OCI-LY7 (cell line): ENCODE results near the gene PFKL. TPM values are rescaled to one million over a fixed set of nuclear protein-coding genes. Genes with fewer than 3 reads are reported as not detected.

Source experiments
- BruUV-seq: library from RNA; stranded (reverse); fragments of 400-500 nt; replicated peaks from 2 replicates; lab custom pipeline; 2021; lab: Mats Ljungman, UMichigan
- CTCF ChIA-PET: fragments of 300-600 bp; sonication (Branson Sonifier 250); formaldehyde crosslinking; loops from one replicate; lab custom pipeline; 2022; ENCODE audit warnings: antibody characterized with exemption; ENCODE audit not compliant: unreplicated experiment; lab: Charles Lee
- POLR2A ChIA-PET: fragments of 300-600 bp; sonication (Branson Sonifier 250); formaldehyde crosslinking; loops from one replicate; lab custom pipeline; 2022; ENCODE audit warnings: antibody characterized with exemption; lab: Charles Lee
- DNase-seq: peaks from one replicate; pipeline ENCODE4 v3.0.0-alpha.2; 2015; ENCODE audit warnings: low spot score
- H2AFZ ChIP-seq: fragments of 200-600 bp; sonication (generic), shearing (Covaris generic); 2 replicates; pipeline ENCODE4 v1.6.1; 2014; ENCODE audit warnings: mild to moderate bottlenecking, antibody characterized with exemption, low read length, moderate library complexity
- H3K27ac ChIP-seq: fragments of 200-600 bp; sonication (generic); 2 replicates; pipeline ENCODE4 v1.5.1; 2014; ENCODE audit warnings: mixed run types, low read depth, mild to moderate bottlenecking, moderate library complexity, low read length, inconsistent platforms; ENCODE audit not compliant: poor library complexity, severe bottlenecking
- H3K36me3 ChIP-seq: fragments of 200-600 bp; sonication (generic); 2 replicates; pipeline ENCODE4 v1.6.1; 2014; ENCODE audit warnings: mild to moderate bottlenecking, antibody characterized with exemption, low read length, moderate library complexity, mixed read lengths; ENCODE audit not compliant: insufficient read depth
- H3K4me1 ChIP-seq: fragments of 200-600 bp; sonication (generic); 2 replicates; pipeline ENCODE4 v1.5.1; 2014; ENCODE audit warnings: mild to moderate bottlenecking, low read length; ENCODE audit not compliant: insufficient read depth, poor library complexity, severe bottlenecking
- H3K4me2 ChIP-seq: fragments of 200-600 bp; sonication (generic); 2 replicates; pipeline ENCODE4 v1.6.1; 2014; ENCODE audit warnings: mild to moderate bottlenecking, low read length
- H3K4me3 ChIP-seq: fragments of 200-600 bp; sonication (generic); 2 replicates; pipeline ENCODE4 v1.5.1; 2014; ENCODE audit warnings: mild to moderate bottlenecking, low read depth, low read length; ENCODE audit not compliant: poor library complexity, severe bottlenecking
- H3K79me2 ChIP-seq: fragments of 200-600 bp; sonication (generic); 2 replicates; pipeline ENCODE4 v1.6.1; 2016; ENCODE audit warnings: low read depth, mild to moderate bottlenecking, low read length, moderate library complexity, mixed read lengths; ENCODE audit not compliant: insufficient read depth
- H3K9me2 ChIP-seq: fragments of 200-600 bp; sonication (generic); 2 replicates; pipeline ENCODE4 v1.6.1; 2016; ENCODE audit warnings: mild to moderate bottlenecking, low read length, mixed read lengths; ENCODE audit not compliant: insufficient read depth
- H3K9me3 ChIP-seq: fragments of 200-600 bp; sonication (generic); 2 replicates; pipeline ENCODE4 v1.6.1; 2014; ENCODE audit warnings: mild to moderate bottlenecking, mixed run types, low read length, mixed read lengths
- H4K20me1 ChIP-seq: fragments of 200-600 bp; sonication (generic); 2 replicates; pipeline ENCODE4 v1.6.1; 2014; ENCODE audit warnings: mild to moderate bottlenecking, antibody characterized with exemption, low read length, moderate library complexity, mixed read lengths; ENCODE audit not compliant: insufficient read depth
- CTCF ChIP-seq: fragments of 200-600 bp; sonication (generic); conservative IDR thresholded peaks from 2 replicates; pipeline ENCODE4 v1.5.1; 2014; ENCODE audit warnings: mild to moderate bottlenecking, antibody characterized with exemption, low read length, moderate library complexity, mixed read lengths
- EZH2phosphoT487 ChIP-seq: fragments of 200-600 bp; sonication (generic); IDR thresholded peaks from 2 replicates; pipeline ENCODE4 v1.6.1; 2018; ENCODE audit warnings: low read depth, borderline replicate concordance, mild to moderate bottlenecking, mixed run types, antibody characterized with exemption, low read length, moderate library complexity, mixed read lengths
- intact Hi-C: fragments of 100-400 bp; cut with micrococcal nuclease; formaldehyde crosslinking; loops from one replicate; pipeline ENCODE4 v1.10.0; 2022; ENCODE audit not compliant: unreplicated experiment
- total RNA-seq, 2 experiments: library from RNA; depleted of rRNA in 1 of 2; stranded (reverse); fragments of >200 nt in 1 of 2; shearing (Covaris generic) in 1 of 2; gene quantifications; 2 replicates each; pipeline ENCODE4 v1.2.3, GENCODE V29; 2014 to 2022

PFKL gene
- total RNA-seq, 2 experiments from 2014 or later, result 102 to 128 TPM

- POLR2A ChIA-PET, result interaction anchor here (0.6 kb wide), 1 partner anchor 15 kb away, joined by 4 read pairs; no protein-coding TSS in a partner anchor
- no TSS peak for BruUV-seq
- CTCF ChIA-PET, result no interaction called here
Observed at GRCh38 chr21:44291078-44291935, 8.5 kb upstream of the PFKL start.

GRCh38 chr21:44291936-44292811 lies 7.7 kb upstream of the PFKL start:
- Histone ChIP-seq H3K9me2 (no peaks in the 10 kb centered on the region), H3K4me3 (no peak overlapping the region), H3K79me2 (no peaks in the 10 kb centered on the region), H4K20me1 (no peaks in the 10 kb centered on the region), H3K9me3 (no peaks in the 10 kb centered on the region), H2AFZ (no peak overlapping the region), H3K36me3 (no peaks in the 10 kb centered on the region), H3K27ac (no peak overlapping the region), H3K4me2 (no peak overlapping the region), H3K4me1 (peaks cover 27% of the 10 kb centered on the region)
- TF ChIP-seq EZH2phosphoT487 (no peak), CTCF (no peak)
- DNase-seq, result no peak
- intact Hi-C loops, result no loop called here
- no TSS peak for BruUV-seq
- POLR2A ChIA-PET, result no interaction called here
- CTCF ChIA-PET, result no interaction called here

More at GRCh38 chr21:44291078-44291935, 8.5 kb upstream of the PFKL start:
- Histone ChIP-seq H3K4me1 (peaks cover 21% of the 10 kb centered on the region), H3K4me2 (no peak overlapping the region), H3K4me3 (no peak overlapping the region), H3K9me3 (no peaks in the 10 kb centered on the region), H3K79me2 (no peaks in the 10 kb centered on the region), H4K20me1 (no peaks in the 10 kb centered on the region), H3K9me2 (no peaks in the 10 kb centered on the region), H2AFZ (no peak overlapping the region), H3K27ac (no peak overlapping the region), H3K36me3 (no peaks in the 10 kb centered on the region)
- TF ChIP-seq CTCF (no peak), EZH2phosphoT487 (no peak)
- no peak for DNase-seq
- intact Hi-C loops, result no loop called here
